ENCODE results near the gene EIF1B.

EIF1B gene

GRCh38 chr3:40308725-40309417, 636 bp upstream of the EIF1B start:
- no peak for DNase-seq (ENCODE audit: low read depth in 1 of 2, low spot score in 1 of 2)

GRCh38 chr3:40309925-40310695, 603 bp downstream of the EIF1B start:
- peak in 1 of 2 donors; percentile 11 for DNase-seq (ENCODE audit: low read depth in 1 of 2, low spot score in 1 of 2)

GRCh38 chr3:40310705-40311104, 1.2 kb downstream of the EIF1B start:
- DNase-seq (ENCODE audit: low read depth in 1 of 2, low spot score in 1 of 2) = no peak

- no peak for DNase-seq (ENCODE audit: low read depth in 1 of 2, low spot score in 1 of 2)
Measured at GRCh38 chr3:40312661-40313226, 3.2 kb downstream of the EIF1B start.

GRCh38 chr3:40313975-40314860, 4.7 kb downstream of the EIF1B start:
- DNase-seq (ENCODE audit: low read depth in 1 of 2, low spot score in 1 of 2) = no peak

GRCh38 chr3:40317061-40317855, 7.8 kb downstream of the EIF1B start:
- DNase-seq (ENCODE audit: low read depth in 1 of 2, low spot score in 1 of 2) = peak in 1 of 2 donors; percentile 47

GRCh38 chr3:40321818-40322217, 12.3 kb downstream of the EIF1B start:
- DNase-seq (ENCODE audit: low read depth in 1 of 2, low spot score in 1 of 2) = no peak

- DNase-seq (ENCODE audit: low read depth in 1 of 2, low spot score in 1 of 2) = no peak
Measured at GRCh38 chr3:40323946-40324345, 14.4 kb downstream of the EIF1B start.

GRCh38 chr3:40324621-40325020, 15.1 kb downstream of the EIF1B start:
- no peak for DNase-seq (ENCODE audit: low read depth in 1 of 2, low spot score in 1 of 2)

- no peak for DNase-seq (ENCODE audit: low read depth in 1 of 2, low spot score in 1 of 2)
Measured at GRCh38 chr3:40325465-40325864, 16.0 kb downstream of the EIF1B start.

- no peak for DNase-seq (ENCODE audit: low read depth in 1 of 2, low spot score in 1 of 2)
Measured at GRCh38 chr3:40328374-40328773, 18.9 kb downstream of the EIF1B start.

- no peak for DNase-seq (ENCODE audit: low read depth in 1 of 2, low spot score in 1 of 2)
Measured at GRCh38 chr3:40329071-40329470, 19.6 kb downstream of the EIF1B start.

- DNase-seq (ENCODE audit: low read depth in 1 of 2, low spot score in 1 of 2) = no peak
Measured at GRCh38 chr3:40332684-40333083, 23.2 kb downstream of the EIF1B start.

GRCh38 chr3:40333416-40333815, 23.9 kb downstream of the EIF1B start:
- no peak for DNase-seq (ENCODE audit: low read depth in 1 of 2, low spot score in 1 of 2)

- DNase-seq (ENCODE audit: low read depth in 1 of 2, low spot score in 1 of 2) = no peak
Measured at GRCh38 chr3:40333852-40334251, 24.3 kb downstream of the EIF1B start.

- DNase-seq (ENCODE audit: low read depth in 1 of 2, low spot score in 1 of 2) = no peak
Measured at GRCh38 chr3:40336101-40336500, 26.6 kb downstream of the EIF1B start.

- DNase-seq (ENCODE audit: low read depth in 1 of 2, low spot score in 1 of 2) = no peak
Measured at GRCh38 chr3:40336511-40337135, 27.1 kb downstream of the EIF1B start.

GRCh38 chr3:40337136-40338108, 27.9 kb downstream of the EIF1B start:
- no peak for DNase-seq (ENCODE audit: low read depth in 1 of 2, low spot score in 1 of 2)

GRCh38 chr3:40339871-40340270, 30.4 kb downstream of the EIF1B start:
- no peak for DNase-seq (ENCODE audit: low read depth in 1 of 2, low spot score in 1 of 2)
